KMS-11 (cell line): ENCODE measurements around the gene ARRDC4.

Experiments used
- H2AFZ ChIP-seq: fragments of 200-600 bp; sonication (generic); 2 replicates; pipeline ENCODE4 v1.6.1; 2016; ENCODE audit warnings: antibody characterized with exemption, mixed run types, low read depth
- H3K27ac ChIP-seq: fragments of 200-600 bp; sonication (generic); 2 replicates; pipeline ENCODE4 v1.6.1; 2016; ENCODE audit warnings: mild to moderate bottlenecking, mixed run types
- H3K27me3 ChIP-seq: fragments of 200-600 bp; sonication (generic); 2 replicates; pipeline ENCODE4 v1.6.1; 2017; ENCODE audit warnings: mild to moderate bottlenecking, low read depth, mixed run types, moderate library complexity; ENCODE audit not compliant: insufficient read depth
- H3K36me3 ChIP-seq: fragments of 200-600 bp; sonication (generic); 2 replicates; pipeline ENCODE4 v1.6.1; 2017; ENCODE audit warnings: mild to moderate bottlenecking, mixed run types; ENCODE audit not compliant: insufficient read depth
- H3K4me1 ChIP-seq: fragments of 200-600 bp; sonication (generic); 2 replicates; pipeline ENCODE4 v1.6.1; 2016; ENCODE audit warnings: mild to moderate bottlenecking, low read depth, mixed run types; ENCODE audit not compliant: poor library complexity, severe bottlenecking
- H3K4me2 ChIP-seq: fragments of 200-600 bp; sonication (generic); 2 replicates; pipeline ENCODE4 v1.7.0; 2016; ENCODE audit warnings: mild to moderate bottlenecking, mixed run types
- H3K4me3 ChIP-seq: fragments of 200-600 bp; sonication (generic); IDR thresholded peaks from 2 replicates; pipeline ENCODE4 v1.6.1; 2017; ENCODE audit warnings: low read depth, low read length, mixed read lengths; ENCODE audit not compliant: insufficient read depth
- H3K79me2 ChIP-seq: fragments of 200-600 bp; sonication (generic); 2 replicates; pipeline ENCODE4 v1.6.1; 2016; ENCODE audit warnings: low read depth, mixed run types; ENCODE audit not compliant: insufficient read depth
- H3K9ac ChIP-seq: fragments of 200-600 bp; sonication (generic); 2 replicates; pipeline ENCODE4 v1.6.1; 2016; ENCODE audit warnings: mild to moderate bottlenecking, mixed run types
- H4K20me1 ChIP-seq: fragments of 200-600 bp; sonication (generic); 2 replicates; pipeline ENCODE4 v1.6.1; 2016; ENCODE audit warnings: mild to moderate bottlenecking, mixed run types; ENCODE audit not compliant: insufficient read depth
- CTCF ChIP-seq: fragments of 200-600 bp; sonication (generic); conservative IDR thresholded peaks from 2 replicates; pipeline ENCODE4 v1.6.1; 2017; ENCODE audit warnings: low read depth, mild to moderate bottlenecking, antibody characterized with exemption, low read length, moderate library complexity, mixed read lengths

ARRDC4 gene

GRCh38 chr15:97992823-97993222 is 32.3 kb downstream of the ARRDC4 start:
- H2AFZ ChIP-seq: no peak overlapping the region
- H4K20me1 ChIP-seq: no peaks in the 10 kb centered on the region
- no peak overlapping the region for H3K9ac ChIP-seq
- H3K27me3 ChIP-seq: no peaks in the 10 kb centered on the region
- no peak overlapping the region for H3K4me2 ChIP-seq
- H3K79me2 ChIP-seq: no peaks in the 10 kb centered on the region
- H3K4me3 ChIP-seq: no peak overlapping the region
- H3K36me3 ChIP-seq: no peaks in the 10 kb centered on the region
- no peaks in the 10 kb centered on the region for H3K4me1 ChIP-seq
- no peak overlapping the region for H3K27ac ChIP-seq
- TF ChIP-seq CTCF: no peak

- H3K9ac ChIP-seq: no peak overlapping the region
- TF ChIP-seq CTCF: no peak
- H3K27ac ChIP-seq: no peak overlapping the region
- no peak overlapping the region for H3K4me3 ChIP-seq
- H3K4me2 ChIP-seq: no peak overlapping the region
- H4K20me1 ChIP-seq: no peaks in the 10 kb centered on the region
- no peaks in the 10 kb centered on the region for H3K27me3 ChIP-seq
- H3K4me1 ChIP-seq: no peaks in the 10 kb centered on the region
- H2AFZ ChIP-seq: no peak overlapping the region
- no peaks in the 10 kb centered on the region for H3K36me3 ChIP-seq
- no peaks in the 10 kb centered on the region for H3K79me2 ChIP-seq
Measured at GRCh38 chr15:97993310-97993738, 32.8 kb downstream of the ARRDC4 start.

- Histone ChIP-seq H3K27ac (no peak overlapping the region), H3K79me2 (no peaks in the 10 kb centered on the region), H3K4me3 (no peak overlapping the region), H3K36me3 (no peaks in the 10 kb centered on the region), H3K4me2 (no peak overlapping the region), H2AFZ (no peak overlapping the region), H3K9ac (no peak overlapping the region), H3K27me3 (no peaks in the 10 kb centered on the region), H3K4me1 (no peaks in the 10 kb centered on the region), H4K20me1 (no peaks in the 10 kb centered on the region)
- no peak for TF ChIP-seq CTCF
Measured at GRCh38 chr15:97994236-97994635, 33.7 kb downstream of the ARRDC4 start.

GRCh38 chr15:97995192-97995591 is 34.7 kb downstream of the ARRDC4 start:
- Histone ChIP-seq H2AFZ (no peak overlapping the region), H3K79me2 (no peaks in the 10 kb centered on the region), H3K4me1 (no peaks in the 10 kb centered on the region), H3K27ac (no peak overlapping the region), H3K4me3 (no peak overlapping the region), H3K9ac (no peak overlapping the region), H3K36me3 (no peaks in the 10 kb centered on the region), H3K4me2 (no peak overlapping the region), H3K27me3 (no peaks in the 10 kb centered on the region), H4K20me1 (no peaks in the 10 kb centered on the region)
- no peak for TF ChIP-seq CTCF
